ENCODE measurements around the gene CAMK1D.
A peak's percentile ranks its signal among the peaks of the same experiment; 100 is the strongest.

CAMK1D gene

GRCh38 chr10:12656518-12657142 is 307.3 kb downstream of the CAMK1D start:
- Histone ChIP-seq H3K9me3 (ENCODE audit: low read length) (no peaks in the 10 kb centered on the region), H3K36me3 (ENCODE audit: insufficient read depth, low read length) (no peaks in the 10 kb centered on the region), H3K27ac (ENCODE audit: low read depth, low read length, poor library complexity, severe bottlenecking) (no peak overlapping the region), H4K20me1 (ENCODE audit: insufficient read depth, low read length) (no peaks in the 10 kb centered on the region), H3K79me2 (ENCODE audit: insufficient read depth, low read length) (no peaks in the 10 kb centered on the region), H3K4me1 (ENCODE audit: insufficient read depth, low read length, severe bottlenecking) (no peaks in the 10 kb centered on the region), H3K9me2 (ENCODE audit: low read depth, low read length) (no peaks in the 10 kb centered on the region), H3K4me3 (ENCODE audit: low read depth, low read length, poor library complexity, severe bottlenecking) (no peak overlapping the region), H3F3A (ENCODE audit: insufficient read depth, low read length) (no peaks in the 10 kb centered on the region), H2AFZ (ENCODE audit: low read length) (no peak overlapping the region), H3K27me3 (ENCODE audit: insufficient read depth, low read length) (no peaks in the 10 kb centered on the region), H3K9ac (ENCODE audit: low read length) (no peak overlapping the region), H3K4me2 (ENCODE audit: low read length) (no peak overlapping the region)
- no peak for TF ChIP-seq EZH2 (IDR thresholded peaks at IDR 0.05; ENCODE audit: borderline replicate concordance, low read length)
- TF ChIP-seq CTCF (IDR thresholded peaks at IDR 0.05; ENCODE audit: low read length) = peak; percentile 74

GRCh38 chr10:12657489-12657888 is 308.1 kb downstream of the CAMK1D start:
- Histone ChIP-seq H3K9me3 (ENCODE audit: low read length) (no peaks in the 10 kb centered on the region), H3K4me3 (ENCODE audit: low read depth, low read length, poor library complexity, severe bottlenecking) (no peak overlapping the region), H2AFZ (ENCODE audit: low read length) (no peak overlapping the region), H3K9me2 (ENCODE audit: low read depth, low read length) (no peaks in the 10 kb centered on the region), H3F3A (ENCODE audit: insufficient read depth, low read length) (no peaks in the 10 kb centered on the region), H4K20me1 (ENCODE audit: insufficient read depth, low read length) (no peaks in the 10 kb centered on the region), H3K27me3 (ENCODE audit: insufficient read depth, low read length) (no peaks in the 10 kb centered on the region), H3K36me3 (ENCODE audit: insufficient read depth, low read length) (no peaks in the 10 kb centered on the region), H3K79me2 (ENCODE audit: insufficient read depth, low read length) (no peaks in the 10 kb centered on the region), H3K27ac (ENCODE audit: low read depth, low read length, poor library complexity, severe bottlenecking) (no peak overlapping the region), H3K4me1 (ENCODE audit: insufficient read depth, low read length, severe bottlenecking) (no peaks in the 10 kb centered on the region), H3K4me2 (ENCODE audit: low read length) (no peak overlapping the region), H3K9ac (ENCODE audit: low read length) (no peak overlapping the region)
- TF ChIP-seq CTCF (IDR thresholded peaks at IDR 0.05; ENCODE audit: low read length) (no peak), EZH2 (IDR thresholded peaks at IDR 0.05; ENCODE audit: borderline replicate concordance, low read length) (no peak)

- Histone ChIP-seq H3F3A (ENCODE audit: insufficient read depth, low read length) (no peaks in the 10 kb centered on the region), H4K20me1 (ENCODE audit: insufficient read depth, low read length) (no peaks in the 10 kb centered on the region), H3K9me3 (ENCODE audit: low read length) (no peaks in the 10 kb centered on the region), H2AFZ (ENCODE audit: low read length) (no peak overlapping the region), H3K9me2 (ENCODE audit: low read depth, low read length) (no peaks in the 10 kb centered on the region), H3K4me3 (ENCODE audit: low read depth, low read length, poor library complexity, severe bottlenecking) (no peak overlapping the region), H3K27ac (ENCODE audit: low read depth, low read length, poor library complexity, severe bottlenecking) (no peak overlapping the region), H3K4me2 (ENCODE audit: low read length) (no peak overlapping the region), H3K36me3 (ENCODE audit: insufficient read depth, low read length) (no peaks in the 10 kb centered on the region), H3K27me3 (ENCODE audit: insufficient read depth, low read length) (no peaks in the 10 kb centered on the region), H3K4me1 (ENCODE audit: insufficient read depth, low read length, severe bottlenecking) (no peaks in the 10 kb centered on the region), H3K79me2 (ENCODE audit: insufficient read depth, low read length) (no peaks in the 10 kb centered on the region), H3K9ac (ENCODE audit: low read length) (no peak overlapping the region)
- TF ChIP-seq CTCF (IDR thresholded peaks at IDR 0.05; ENCODE audit: low read length) (no peak), EZH2 (IDR thresholded peaks at IDR 0.05; ENCODE audit: borderline replicate concordance, low read length) (no peak)
Observed at GRCh38 chr10:12658526-12658925, 309.2 kb downstream of the CAMK1D start.
